Astrocyte (in vitro differentiated cells and primary cell): ENCODE measurements around the gene TMEM89. TPM values are rescaled to one million over a fixed set of nuclear protein-coding genes. Genes with fewer than 3 reads are reported as not detected.

ENCODE experiments used
- DNase-seq: peaks from one replicate; pipeline ENCODE4 v3.0.0-alpha.2; 2010; ENCODE audit warnings: low read depth
- FAIRE-seq: peaks from 2 replicates; lab custom pipeline; 2011; peaks lifted over from hg19 to GRCh38; lab: Jason Lieb, UNC
- H2AFZ ChIP-seq: 2 replicates; pipeline ENCODE4 v1.6.0; 2012; ENCODE audit warnings: low read depth, low read length, inconsistent platforms
- H3K27ac ChIP-seq: 2 replicates; pipeline ENCODE4 v1.5.1; 2011; ENCODE audit warnings: low read depth, low read length, inconsistent platforms
- H3K27me3 ChIP-seq: 2 replicates; pipeline ENCODE4 v1.6.0; 2011; ENCODE audit warnings: low read length, inconsistent platforms; ENCODE audit not compliant: insufficient read depth
- H3K36me3 ChIP-seq: 2 replicates; pipeline ENCODE4 v1.5.1; 2011; ENCODE audit warnings: low read length, inconsistent platforms; ENCODE audit not compliant: insufficient read depth
- H3K4me1 ChIP-seq: 2 replicates; pipeline ENCODE4 v1.5.1; 2011; ENCODE audit warnings: low read length, inconsistent platforms; ENCODE audit not compliant: insufficient read depth
- H3K4me2 ChIP-seq: 2 replicates; pipeline ENCODE4 v1.6.0; 2012; ENCODE audit warnings: low read length, inconsistent platforms
- H3K4me3 ChIP-seq: 2 replicates; pipeline ENCODE4 v1.5.1; 2011; ENCODE audit warnings: low read depth, mild to moderate bottlenecking, low read length, inconsistent platforms; ENCODE audit not compliant: insufficient read depth
- H3K79me2 ChIP-seq: 2 replicates; pipeline ENCODE4 v1.6.0; 2012; ENCODE audit warnings: mild to moderate bottlenecking, low read length, inconsistent platforms; ENCODE audit not compliant: insufficient read depth
- H3K9ac ChIP-seq: 2 replicates; pipeline ENCODE4 v1.6.0; 2012; ENCODE audit warnings: mild to moderate bottlenecking, low read length, inconsistent platforms
- H3K9me3 ChIP-seq: 2 replicates; pipeline ENCODE4 v1.5.1; 2012; ENCODE audit warnings: low read depth, mild to moderate bottlenecking, low read length, inconsistent platforms; ENCODE audit not compliant: insufficient read depth
- H4K20me1 ChIP-seq: 2 replicates; pipeline ENCODE4 v1.6.0; 2012; ENCODE audit warnings: low read length, inconsistent platforms; ENCODE audit not compliant: insufficient read depth
- H3K27ac Mint-ChIP-seq: one replicate; pipeline ENCODE4 v1.8.0; 2021; ENCODE audit warnings: mild to moderate bottlenecking, mixed read lengths; ENCODE audit not compliant: unreplicated experiment
- H3K27me3 Mint-ChIP-seq: one replicate; pipeline ENCODE4 v1.8.0; 2021; ENCODE audit warnings: low read depth, mixed read lengths; ENCODE audit not compliant: unreplicated experiment
- H3K36me3 Mint-ChIP-seq: one replicate; pipeline ENCODE4 v1.8.0; 2021; ENCODE audit warnings: low read depth, mixed read lengths; ENCODE audit not compliant: unreplicated experiment
- H3K4me1 Mint-ChIP-seq: one replicate; pipeline ENCODE4 v1.8.0; 2021; ENCODE audit warnings: low read depth, mixed read lengths; ENCODE audit not compliant: unreplicated experiment
- H3K4me3 Mint-ChIP-seq: one replicate; pipeline ENCODE4 v1.8.0; 2021; ENCODE audit warnings: mild to moderate bottlenecking, moderate library complexity, mixed read lengths; ENCODE audit not compliant: unreplicated experiment
- H3K9me3 Mint-ChIP-seq: one replicate; pipeline ENCODE4 v1.8.0; 2021; ENCODE audit warnings: mild to moderate bottlenecking, mixed read lengths; ENCODE audit not compliant: unreplicated experiment
- CTCF ChIP-seq: IDR thresholded peaks from 2 replicates; pipeline ENCODE4 v1.5.1; 2011; ENCODE audit warnings: low read depth, mild to moderate bottlenecking, inconsistent platforms, low read length, moderate library complexity; ENCODE audit not compliant: insufficient read depth
- EZH2 ChIP-seq: IDR thresholded peaks from 2 replicates; pipeline ENCODE4 v1.6.1; 2012; ENCODE audit warnings: mild to moderate bottlenecking, low read length, inconsistent platforms; ENCODE audit not compliant: insufficient read depth
- total RNA-seq: library from RNA; stranded (reverse); gene quantifications from 2 replicates; pipeline ENCODE4 v1.2.1, GENCODE V29; 2021

The TMEM89 gene
- total RNA-seq, 1 donor from 2014 or later = 0.36 TPM

- Histone ChIP-seq H4K20me1 (peaks cover 14% of the 10 kb centered on the region), H3K9ac (no peak overlapping the region), H3K27ac (no peak overlapping the region), H3K36me3 (peaks cover 35% of the 10 kb centered on the region), H3K9me3 (no peaks in the 10 kb centered on the region), H3K4me3 (no peak overlapping the region), H3K4me1 (no peaks in the 10 kb centered on the region), H2AFZ (no peak overlapping the region), H3K4me2 (no peak overlapping the region), H3K79me2 (no peaks in the 10 kb centered on the region), H3K27me3 (no peaks in the 10 kb centered on the region)
- Mint-ChIP-seq H3K27ac (no peak overlapping the region), H3K36me3 (peaks cover 22% of the 10 kb centered on the region), H3K4me1 (no peaks in the 10 kb centered on the region), H3K27me3 (no peaks in the 10 kb centered on the region), H3K9me3 (no peaks in the 10 kb centered on the region), H3K4me3 (no peak overlapping the region)
- no peak for FAIRE-seq
- TF ChIP-seq EZH2 (no peak), CTCF (no peak)
- no peak for DNase-seq
Observed at GRCh38 chr3:48575366-48575765, 46.2 kb downstream of the TMEM89 start.

GRCh38 chr3:48573973-48574585, 47.5 kb downstream of the TMEM89 start:
- H3K79me2 ChIP-seq = no peaks in the 10 kb centered on the region
- H3K9me3 Mint-ChIP-seq = no peaks in the 10 kb centered on the region
- H3K4me1 Mint-ChIP-seq = no peaks in the 10 kb centered on the region
- no peaks in the 10 kb centered on the region for H3K27me3 ChIP-seq
- TF ChIP-seq EZH2 (no peak), CTCF (no peak)
- DNase-seq (no peak), FAIRE-seq (no peak)
- peaks cover 21% of the 10 kb centered on the region for H3K36me3 Mint-ChIP-seq
- H3K9me3 ChIP-seq = no peaks in the 10 kb centered on the region
- no peaks in the 10 kb centered on the region for H3K27me3 Mint-ChIP-seq
- no peak overlapping the region for H2AFZ ChIP-seq
- H3K4me2 ChIP-seq = no peak overlapping the region
- no peak overlapping the region for H3K27ac ChIP-seq
- H3K36me3 ChIP-seq = peaks cover 33% of the 10 kb centered on the region
- H4K20me1 ChIP-seq = peaks cover 10% of the 10 kb centered on the region
- H3K4me1 ChIP-seq = no peaks in the 10 kb centered on the region
- no peak overlapping the region for H3K9ac ChIP-seq
- H3K27ac Mint-ChIP-seq = no peak overlapping the region
- no peak overlapping the region for H3K4me3 ChIP-seq
- H3K4me3 Mint-ChIP-seq = no peak overlapping the region

GRCh38 chr3:48572517-48572916, 49.1 kb downstream of the TMEM89 start:
- Histone ChIP-seq H2AFZ (no peak overlapping the region), H3K4me3 (no peak overlapping the region), H3K79me2 (no peaks in the 10 kb centered on the region), H3K4me1 (no peaks in the 10 kb centered on the region), H3K27me3 (no peaks in the 10 kb centered on the region), H4K20me1 (peaks cover 9% of the 10 kb centered on the region), H3K9ac (no peak overlapping the region), H3K36me3 (peaks cover 30% of the 10 kb centered on the region), H3K4me2 (no peak overlapping the region), H3K27ac (no peak overlapping the region), H3K9me3 (no peaks in the 10 kb centered on the region)
- no peak overlapping the region for H3K27ac Mint-ChIP-seq
- peaks cover 20% of the 10 kb centered on the region for H3K36me3 Mint-ChIP-seq
- TF ChIP-seq EZH2 = no peak
- TF ChIP-seq CTCF = no peak
- FAIRE-seq (no peak), DNase-seq (no peak)
- H3K9me3 Mint-ChIP-seq = no peaks in the 10 kb centered on the region
- H3K4me3 Mint-ChIP-seq = no peak overlapping the region
- H3K4me1 Mint-ChIP-seq = no peaks in the 10 kb centered on the region
- H3K27me3 Mint-ChIP-seq = no peaks in the 10 kb centered on the region
